ENCODE measurements around the gene FAN1. TPM values are rescaled to one million over a fixed set of nuclear protein-coding genes. Genes with fewer than 3 reads are reported as not detected.

The FAN1 gene
- total RNA-seq, 2 experiments from 2014 or later, result 23.9 to 25.8 TPM

DNA sequence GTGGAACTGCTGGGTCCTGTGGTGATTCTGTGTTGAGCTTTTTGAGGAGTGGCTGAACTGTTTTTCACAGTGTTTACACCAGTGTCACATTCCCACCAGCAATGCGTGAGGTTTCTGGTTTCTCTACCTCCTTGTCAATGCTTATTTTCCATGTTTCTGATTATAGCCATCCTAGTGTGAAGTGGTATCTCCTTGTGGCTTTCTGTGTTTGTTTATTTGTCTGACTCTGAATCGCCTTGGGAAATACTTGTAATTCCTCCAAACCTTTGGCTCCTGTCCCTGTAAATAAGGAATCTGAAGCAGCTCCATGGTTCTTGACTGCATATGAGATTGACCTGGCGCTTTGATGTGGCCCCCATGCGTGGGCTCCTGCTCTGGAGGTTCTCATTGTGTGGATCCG is 20.6 kb downstream of the FAN1 start:
- H3K4me1 Mint-ChIP-seq, result no peaks in the 10 kb centered on the region
- DNase-seq (no peak), ATAC-seq (ENCODE audit: low read depth) (no peak)
- H3K27me3 Mint-ChIP-seq, result no peaks in the 10 kb centered on the region
- POLR2A ChIA-PET, result no interaction called here
- no peak overlapping the region for H3K27ac Mint-ChIP-seq
- H3K4me3 Mint-ChIP-seq, result no peak overlapping the region
- peaks cover 13% of the 10 kb centered on the region for H3K36me3 Mint-ChIP-seq
- H3K9me3 Mint-ChIP-seq, result no peaks in the 10 kb centered on the region

DNA sequence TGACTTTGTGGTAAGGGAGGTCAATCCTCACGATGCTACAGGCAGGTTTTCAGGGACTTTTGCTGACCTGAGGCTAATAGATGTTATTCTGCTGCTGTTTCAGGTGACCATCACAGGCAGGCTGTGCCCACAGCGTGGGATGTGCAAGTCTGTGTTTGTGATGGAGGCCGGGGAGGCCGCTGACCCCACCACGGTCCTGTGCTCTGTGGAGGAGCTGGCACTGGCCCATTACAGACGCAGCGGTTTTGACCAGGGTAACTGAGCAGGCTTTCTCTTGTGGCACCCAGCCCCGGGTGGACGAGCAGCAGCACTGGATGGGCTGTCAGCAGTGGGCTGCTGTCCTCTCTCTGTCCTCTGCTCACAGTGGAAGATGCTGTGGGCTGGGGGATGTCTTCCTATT is 22.0 kb downstream of the FAN1 start:
- no peaks in the 10 kb centered on the region for H3K27me3 Mint-ChIP-seq
- no peaks in the 10 kb centered on the region for H3K9me3 Mint-ChIP-seq
- no peaks in the 10 kb centered on the region for H3K4me1 Mint-ChIP-seq
- DNase-seq (no peak), ATAC-seq (ENCODE audit: low read depth) (no peak)
- no peak overlapping the region for H3K4me3 Mint-ChIP-seq
- H3K36me3 Mint-ChIP-seq, result peaks cover 19% of the 10 kb centered on the region
- H3K27ac Mint-ChIP-seq, result no peak overlapping the region
- POLR2A ChIA-PET, result no interaction called here

DNA sequence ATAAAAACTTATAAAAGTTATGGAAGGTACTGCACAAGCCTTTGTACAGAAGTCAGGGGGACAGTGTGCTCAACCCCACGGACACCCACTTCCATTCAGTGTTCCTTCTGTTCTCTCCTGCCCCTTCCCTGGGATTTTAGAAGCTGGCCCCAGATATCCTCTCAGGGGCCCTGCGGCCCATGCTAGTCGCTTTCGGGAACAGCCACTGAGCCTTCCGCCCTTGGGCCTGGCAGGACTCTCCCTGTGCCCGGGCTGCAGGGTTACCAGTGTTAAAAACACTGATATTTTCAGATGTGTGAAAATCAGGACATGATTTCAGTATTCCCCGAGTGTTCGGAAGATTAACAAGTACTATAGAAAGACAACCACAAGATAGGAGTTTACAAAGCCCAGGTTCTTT is 22.4 kb downstream of the FAN1 start:
- ATAC-seq (ENCODE audit: low read depth), result no peak
- POLR2A ChIA-PET, result no interaction called here
- DNase-seq, result no peak
- Mint-ChIP-seq H3K9me3 (no peaks in the 10 kb centered on the region), H3K4me1 (no peaks in the 10 kb centered on the region), H3K36me3 (peaks cover 24% of the 10 kb centered on the region), H3K27me3 (no peaks in the 10 kb centered on the region), H3K4me3 (no peak overlapping the region), H3K27ac (no peak overlapping the region)

DNA sequence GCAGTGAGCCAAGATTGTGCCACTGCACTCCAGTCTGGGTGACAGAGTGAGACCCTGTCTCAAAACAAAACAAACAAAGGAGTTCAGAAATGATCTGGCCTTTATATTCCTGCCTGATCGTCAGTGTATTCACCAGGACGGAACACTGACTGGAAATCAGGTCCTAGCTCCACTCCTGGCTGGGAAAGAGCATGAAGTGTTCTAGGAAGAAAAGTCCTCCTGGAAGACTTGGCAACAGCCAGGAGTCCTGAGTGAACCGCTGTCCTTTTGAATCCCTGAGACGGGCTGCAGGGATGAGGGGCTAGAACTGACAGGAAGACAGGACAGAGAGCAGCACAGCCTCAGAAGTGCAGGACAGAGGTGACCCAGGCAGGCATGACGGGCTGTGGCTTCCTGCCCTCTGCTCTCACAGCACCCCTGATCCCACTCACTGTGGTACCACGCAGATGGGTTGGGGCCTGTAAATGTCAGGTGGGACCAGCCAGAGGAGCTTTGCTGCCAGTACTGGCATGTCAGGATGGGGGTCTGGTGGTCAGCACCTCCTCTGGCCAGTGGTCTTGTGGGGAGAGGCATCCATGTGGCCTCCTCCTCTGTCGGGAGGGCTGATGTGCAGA is 23.5 kb downstream of the FAN1 start:
- DNase-seq (no peak), ATAC-seq (ENCODE audit: low read depth) (no peak)
- no peaks in the 10 kb centered on the region for H3K9me3 Mint-ChIP-seq
- no peak overlapping the region for H3K27ac Mint-ChIP-seq
- H3K36me3 Mint-ChIP-seq, result peaks cover 31% of the 10 kb centered on the region
- no peak overlapping the region for H3K4me3 Mint-ChIP-seq
- no peaks in the 10 kb centered on the region for H3K27me3 Mint-ChIP-seq
- POLR2A ChIA-PET, result no interaction called here
- no peaks in the 10 kb centered on the region for H3K4me1 Mint-ChIP-seq

DNA sequence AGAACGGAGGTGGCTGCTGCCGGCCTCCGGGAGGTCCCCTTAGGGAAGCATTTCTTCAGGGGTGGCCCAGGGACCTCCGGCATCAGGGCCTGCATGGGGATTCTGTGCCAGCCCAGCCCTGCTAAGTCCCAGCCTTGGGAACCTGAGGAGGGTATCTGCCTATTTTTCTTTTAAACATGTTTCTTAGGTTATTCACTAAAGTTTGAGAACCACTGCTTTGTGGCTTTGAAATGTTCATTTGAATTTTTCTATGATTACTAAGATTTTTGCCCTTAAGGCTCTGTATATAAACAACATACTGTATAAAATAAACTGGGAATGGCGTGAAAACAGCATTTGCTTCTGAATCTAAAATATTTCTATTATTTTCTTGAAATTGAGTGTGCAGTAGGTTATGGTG is 24.4 kb downstream of the FAN1 start:
- Mint-ChIP-seq H3K4me3 (no peak overlapping the region), H3K9me3 (no peaks in the 10 kb centered on the region), H3K27me3 (no peaks in the 10 kb centered on the region), H3K36me3 (peaks cover 33% of the 10 kb centered on the region), H3K27ac (no peak overlapping the region), H3K4me1 (peaks cover 2% of the 10 kb centered on the region)
- ATAC-seq (ENCODE audit: low read depth), result no peak
- no peak for DNase-seq
- POLR2A ChIA-PET, result no interaction called here

DNA sequence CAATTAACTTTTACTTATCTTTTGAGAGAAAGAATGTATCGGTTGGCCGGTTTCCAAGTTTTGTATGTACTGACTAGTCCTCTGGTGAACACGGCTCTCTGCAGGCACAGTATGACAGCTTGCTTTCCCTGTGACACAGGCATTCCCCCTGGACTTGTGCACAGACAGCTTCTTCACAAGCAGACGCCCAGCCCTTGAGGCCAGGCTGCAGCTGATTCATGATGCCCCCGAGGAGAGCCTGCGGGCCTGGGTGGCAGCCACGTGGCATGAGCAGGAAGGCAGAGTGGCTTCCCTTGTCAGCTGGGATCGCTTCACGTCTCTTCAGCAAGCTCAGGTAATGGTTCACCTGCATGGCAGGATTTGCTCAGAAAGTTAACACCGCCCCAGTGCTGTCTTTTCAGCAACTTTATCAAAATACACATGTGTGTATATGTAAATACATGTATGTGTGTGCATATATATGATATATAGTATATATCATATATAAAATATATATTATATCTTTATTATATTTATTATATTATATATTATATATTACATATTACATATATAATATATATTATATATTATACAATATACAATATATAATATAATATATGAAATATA is 25.5 kb downstream of the FAN1 start:
- Mint-ChIP-seq H3K4me3 (no peak overlapping the region), H3K36me3 (peaks cover 39% of the 10 kb centered on the region), H3K27ac (no peak overlapping the region), H3K9me3 (no peaks in the 10 kb centered on the region), H3K4me1 (peaks cover 5% of the 10 kb centered on the region), H3K27me3 (no peaks in the 10 kb centered on the region)
- no peak for DNase-seq
- POLR2A ChIA-PET, result no interaction called here
- no peak for ATAC-seq (ENCODE audit: low read depth)

DNA sequence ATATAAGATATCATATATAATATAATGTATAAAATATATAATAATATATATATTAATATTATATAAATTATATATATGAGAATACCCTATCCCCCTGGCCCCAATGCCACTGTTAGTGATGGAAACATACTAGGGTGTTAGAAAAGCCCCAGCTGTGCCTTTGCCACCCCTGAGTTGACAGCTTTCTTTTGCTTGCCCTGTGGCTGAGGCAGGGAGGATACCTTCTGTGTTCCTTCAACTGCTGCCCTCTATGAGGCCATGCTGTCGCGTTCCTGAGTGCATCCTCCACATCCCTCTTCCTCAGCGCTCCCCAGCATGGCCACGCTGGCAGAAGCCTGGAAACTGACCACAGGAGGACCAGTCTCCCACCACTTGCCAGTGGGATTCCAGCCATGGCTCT is 26.3 kb downstream of the FAN1 start:
- peak; percentile 43 for ATAC-seq (ENCODE audit: low read depth)
- DNase-seq, result no peak
- Mint-ChIP-seq H3K27me3 (no peaks in the 10 kb centered on the region), H3K4me3 (no peak overlapping the region), H3K27ac (no peak overlapping the region), H3K4me1 (peaks cover 5% of the 10 kb centered on the region), H3K36me3 (peaks cover 42% of the 10 kb centered on the region), H3K9me3 (no peaks in the 10 kb centered on the region)
- POLR2A ChIA-PET, result no interaction called here

DNA sequence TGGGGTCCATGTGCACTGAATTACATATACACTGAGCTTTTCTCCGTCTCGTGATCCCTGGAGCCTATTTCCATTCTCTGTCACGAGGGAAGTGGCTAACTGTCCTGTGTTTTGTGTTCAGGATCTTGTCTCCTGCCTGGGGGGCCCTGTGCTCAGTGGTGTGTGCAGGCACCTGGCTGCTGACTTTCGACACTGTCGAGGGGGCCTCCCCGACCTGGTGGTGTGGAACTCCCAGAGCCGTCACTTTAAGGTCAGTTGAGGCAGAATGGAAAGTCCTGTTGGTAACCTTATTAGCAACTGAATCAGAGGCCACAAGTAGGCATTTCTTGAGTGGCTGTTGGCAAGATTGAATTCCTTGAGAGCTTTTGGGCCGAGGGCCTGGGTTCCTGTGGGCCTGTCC is 26.7 kb downstream of the FAN1 start:
- peak; percentile 21 for ATAC-seq (ENCODE audit: low read depth)

DNA sequence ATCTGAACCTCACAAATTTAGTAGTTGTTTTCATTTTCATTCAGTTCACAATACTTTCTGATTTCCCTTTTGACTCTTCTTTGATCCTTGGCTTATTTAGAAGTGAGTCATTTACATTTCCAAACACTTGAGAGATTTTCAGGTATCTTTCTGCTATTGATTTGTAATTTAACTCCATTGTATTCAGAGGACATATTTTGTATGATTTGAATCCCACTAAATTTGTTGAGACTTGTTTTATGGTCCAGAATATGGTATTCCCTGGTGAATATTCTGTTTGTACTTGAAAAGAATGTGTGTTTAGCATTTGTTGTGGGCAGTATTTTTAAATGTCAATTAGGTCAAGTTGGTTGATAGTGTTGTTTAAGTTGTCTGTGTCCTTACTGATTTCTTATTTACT is 29.6 kb downstream of the FAN1 start:
- POLR2A ChIA-PET, result no interaction called here
- H3K27me3 Mint-ChIP-seq, result no peaks in the 10 kb centered on the region
- H3K27ac Mint-ChIP-seq, result no peak overlapping the region
- ATAC-seq (ENCODE audit: low read depth) (no peak), DNase-seq (no peak)
- H3K9me3 Mint-ChIP-seq, result no peaks in the 10 kb centered on the region
- peaks cover 7% of the 10 kb centered on the region for H3K4me1 Mint-ChIP-seq
- peaks cover 56% of the 10 kb centered on the region for H3K36me3 Mint-ChIP-seq
- no peak overlapping the region for H3K4me3 Mint-ChIP-seq

More for the DNA sequence above, 26.7 kb downstream of the FAN1 start:
- DNase-seq, result no peak
- POLR2A ChIA-PET, result no interaction called here
- Mint-ChIP-seq H3K4me3 (no peak overlapping the region), H3K36me3 (peaks cover 45% of the 10 kb centered on the region), H3K27ac (no peak overlapping the region), H3K9me3 (no peaks in the 10 kb centered on the region), H3K4me1 (peaks cover 5% of the 10 kb centered on the region), H3K27me3 (no peaks in the 10 kb centered on the region)

DNA sequence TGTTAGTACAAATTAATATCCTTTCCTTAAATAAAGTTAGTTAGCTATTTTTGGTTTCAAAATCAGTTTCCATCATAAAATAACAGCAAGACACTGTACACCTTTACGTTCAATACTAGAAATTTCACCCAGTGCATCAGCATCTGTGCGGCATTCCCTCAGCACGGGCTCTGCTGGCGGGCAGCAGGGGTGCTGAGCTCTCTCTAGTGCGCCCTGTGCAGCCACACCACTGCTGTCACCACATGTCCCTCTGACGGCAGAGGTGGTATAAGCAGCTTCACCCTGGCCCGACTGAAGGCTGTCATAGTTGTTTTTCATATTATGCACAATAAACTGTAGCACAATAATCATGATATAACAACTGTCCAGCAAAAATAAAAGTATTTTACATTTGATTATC is 35.4 kb downstream of the FAN1 start:
- peaks cover 26% of the 10 kb centered on the region for H3K36me3 Mint-ChIP-seq
- peaks cover 3% of the 10 kb centered on the region for H3K4me1 Mint-ChIP-seq
- H3K4me3 Mint-ChIP-seq, result no peak overlapping the region
- no peaks in the 10 kb centered on the region for H3K9me3 Mint-ChIP-seq
- H3K27me3 Mint-ChIP-seq, result no peaks in the 10 kb centered on the region
- POLR2A ChIA-PET, result no interaction called here
- ATAC-seq (ENCODE audit: low read depth) (no peak), DNase-seq (no peak)
- no peak overlapping the region for H3K27ac Mint-ChIP-seq

DNA sequence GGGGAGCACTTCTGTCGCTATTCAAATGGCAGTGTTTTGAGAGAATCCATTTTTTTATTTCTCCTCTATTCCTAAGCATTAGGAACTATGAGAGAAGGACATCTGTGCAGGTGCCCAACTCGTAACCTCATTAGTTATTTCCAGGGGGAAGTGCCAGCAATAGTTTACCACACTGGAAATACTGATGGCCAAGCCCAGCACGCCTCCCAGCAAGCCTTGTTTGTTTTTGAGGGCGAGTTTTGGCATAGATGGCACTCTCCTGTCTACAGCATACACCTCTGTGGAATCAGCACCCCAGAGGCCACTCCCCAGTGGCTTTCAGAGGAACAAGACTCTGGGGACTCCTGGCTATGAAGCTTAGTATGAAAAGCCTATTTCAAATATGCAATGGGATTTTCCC is 36.6 kb downstream of the FAN1 start:
- Mint-ChIP-seq H3K9me3 (no peaks in the 10 kb centered on the region), H3K4me3 (no peak overlapping the region), H3K36me3 (peaks cover 23% of the 10 kb centered on the region), H3K27me3 (no peaks in the 10 kb centered on the region), H3K4me1 (peaks cover 3% of the 10 kb centered on the region), H3K27ac (no peak overlapping the region)
- POLR2A ChIA-PET, result no interaction called here
- ATAC-seq (ENCODE audit: low read depth), result no peak
- DNase-seq, result no peak

DNA sequence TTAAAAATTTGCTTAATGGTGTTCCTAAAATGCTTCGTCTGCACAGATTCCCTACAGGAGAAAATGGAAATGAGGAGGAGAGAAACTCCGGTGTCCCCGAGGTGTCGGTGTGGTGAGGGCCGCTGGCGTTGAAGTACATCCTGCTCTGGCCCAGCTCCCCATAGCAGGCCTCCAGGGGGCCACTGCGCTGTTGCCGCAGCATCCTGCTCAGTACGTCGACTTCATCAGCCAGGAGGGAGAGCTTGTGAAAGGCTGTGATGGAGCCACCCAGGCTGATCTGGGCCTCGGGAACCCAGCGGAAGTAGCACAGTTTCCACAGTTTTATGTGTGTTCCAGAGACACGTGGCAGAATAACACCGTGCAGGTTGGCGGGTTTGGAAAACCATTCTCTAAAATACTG is 37.8 kb downstream of the FAN1 start:
- Mint-ChIP-seq H3K9me3 (no peaks in the 10 kb centered on the region), H3K4me1 (peaks cover 2% of the 10 kb centered on the region), H3K27ac (no peak overlapping the region), H3K27me3 (no peaks in the 10 kb centered on the region), H3K4me3 (no peak overlapping the region), H3K36me3 (peaks cover 22% of the 10 kb centered on the region)
- no peak for DNase-seq
- POLR2A ChIA-PET, result interaction anchor here (1.0 kb wide), 1 partner anchor 72 kb away, joined by 3 read pairs; no protein-coding TSS in a partner anchor
- no peak for ATAC-seq (ENCODE audit: low read depth)

DNA sequence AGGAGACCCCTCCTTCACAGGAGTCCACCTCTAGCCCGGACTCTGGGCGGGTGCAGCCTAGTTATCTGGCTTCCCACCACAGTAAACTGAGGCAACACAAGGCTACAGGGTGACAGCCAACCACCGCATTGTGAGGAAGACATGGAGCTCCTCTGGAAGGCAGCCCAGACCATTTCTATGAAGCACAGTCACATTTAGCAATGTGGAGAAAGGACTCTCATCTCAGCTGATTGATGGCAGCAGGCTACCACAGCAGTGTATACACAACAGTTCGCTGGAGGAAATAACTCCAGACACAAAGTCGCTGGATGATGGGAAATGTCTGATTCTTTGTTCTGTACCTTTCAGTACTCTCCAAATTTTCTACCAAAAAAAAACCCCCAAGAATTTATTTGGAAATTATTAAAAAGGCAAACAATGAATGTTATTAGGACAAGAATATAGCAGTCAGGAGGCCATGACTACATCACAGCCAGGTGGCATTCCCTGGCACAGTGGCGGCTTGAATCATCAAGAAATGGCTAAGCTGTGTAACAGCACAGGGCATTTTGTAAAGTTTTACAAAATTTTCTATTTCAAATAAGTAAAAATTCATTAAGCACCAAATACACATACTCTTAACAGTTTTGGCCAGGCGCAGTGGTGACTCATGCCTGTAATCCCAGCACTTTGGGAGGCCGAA is 40.1 kb downstream of the FAN1 start:
- Mint-ChIP-seq H3K36me3 (peaks cover 28% of the 10 kb centered on the region), H3K27me3 (no peaks in the 10 kb centered on the region), H3K4me3 (no peak overlapping the region), H3K27ac (no peak overlapping the region), H3K4me1 (peaks cover 2% of the 10 kb centered on the region), H3K9me3 (no peaks in the 10 kb centered on the region)
- ATAC-seq (ENCODE audit: low read depth) (no peak), DNase-seq (no peak)
- POLR2A ChIA-PET, result interaction anchor here (0.6 kb wide), 1 partner anchor 497 kb away, joined by 3 read pairs; no protein-coding TSS in a partner anchor

DNA sequence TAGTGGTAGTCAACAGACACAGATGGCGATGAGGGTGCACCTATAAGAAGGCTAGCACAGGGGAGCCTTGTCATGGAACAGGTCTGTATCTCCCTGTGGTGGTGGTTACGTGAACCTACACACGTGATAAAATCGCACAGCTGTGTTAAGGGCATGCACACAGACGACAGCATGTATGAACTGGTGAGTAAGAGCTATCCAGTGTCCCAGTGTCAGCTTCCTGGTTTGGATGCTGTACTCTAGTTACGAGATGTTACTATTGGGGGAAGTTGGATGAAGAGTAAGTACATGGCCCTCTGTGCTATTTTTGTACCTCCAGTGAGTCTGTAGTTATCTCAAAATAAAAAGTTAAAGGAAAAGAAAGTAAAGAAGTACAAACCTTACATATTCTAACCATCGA is 49.5 kb downstream of the FAN1 start:
- DNase-seq (no peak), ATAC-seq (ENCODE audit: low read depth) (no peak)
- Mint-ChIP-seq H3K27ac (no peak overlapping the region), H3K9me3 (peaks cover 2% of the 10 kb centered on the region), H3K36me3 (peaks cover 68% of the 10 kb centered on the region), H3K4me3 (no peak overlapping the region), H3K27me3 (no peaks in the 10 kb centered on the region), H3K4me1 (peaks cover 10% of the 10 kb centered on the region)
- POLR2A ChIA-PET, result no interaction called here
